ENCODE measurements around the gene HDAC5.
"Not testable (repeated sequence)": the region's sequence is repeated elsewhere in the genome, so short reads cannot be mapped to it uniquely, and the experiment has no call there.

HDAC5 gene

DNA sequence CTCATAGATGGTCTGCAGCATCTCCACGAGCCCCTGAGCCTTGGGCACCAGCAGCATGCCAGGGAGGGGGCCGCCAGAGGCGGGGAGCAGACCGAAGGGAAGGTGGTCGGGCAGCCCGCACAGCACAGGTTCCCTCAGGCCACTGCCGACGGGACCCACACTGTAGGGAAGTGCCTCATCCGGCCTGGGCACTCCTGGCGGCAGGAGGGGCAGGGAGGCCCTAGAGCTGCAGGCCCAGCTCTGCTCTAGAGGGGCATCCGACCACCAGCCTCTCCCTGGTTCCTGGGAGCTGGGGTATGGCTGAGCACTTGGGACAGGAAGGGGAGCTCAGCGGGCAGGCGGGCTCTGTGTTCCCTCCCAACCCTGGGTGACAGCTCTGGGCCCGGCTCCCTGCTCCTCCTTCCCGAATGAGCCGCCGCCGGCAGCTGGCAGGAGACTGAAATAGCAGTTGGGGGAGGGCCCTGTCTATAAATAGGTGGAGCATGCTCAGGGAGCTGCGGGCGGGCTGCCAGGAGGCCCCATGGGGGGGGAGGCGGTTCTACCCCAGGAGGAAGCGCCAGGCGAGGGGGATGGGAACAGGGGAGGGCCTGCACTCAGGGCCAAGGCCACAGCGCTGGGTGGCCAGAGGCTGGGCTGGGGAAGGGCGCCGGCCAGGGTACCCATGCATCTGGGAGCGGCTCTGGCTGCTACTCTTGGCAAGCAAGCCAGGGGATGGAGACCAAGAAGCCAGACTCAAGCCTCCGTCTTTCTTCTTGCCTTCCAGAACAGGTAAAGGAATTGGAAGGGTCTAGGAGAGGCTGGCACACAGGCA lies 12.4 kb downstream of the HDAC5 start:
- DNase-seq, result peak; percentile 92 to 93

DNA sequence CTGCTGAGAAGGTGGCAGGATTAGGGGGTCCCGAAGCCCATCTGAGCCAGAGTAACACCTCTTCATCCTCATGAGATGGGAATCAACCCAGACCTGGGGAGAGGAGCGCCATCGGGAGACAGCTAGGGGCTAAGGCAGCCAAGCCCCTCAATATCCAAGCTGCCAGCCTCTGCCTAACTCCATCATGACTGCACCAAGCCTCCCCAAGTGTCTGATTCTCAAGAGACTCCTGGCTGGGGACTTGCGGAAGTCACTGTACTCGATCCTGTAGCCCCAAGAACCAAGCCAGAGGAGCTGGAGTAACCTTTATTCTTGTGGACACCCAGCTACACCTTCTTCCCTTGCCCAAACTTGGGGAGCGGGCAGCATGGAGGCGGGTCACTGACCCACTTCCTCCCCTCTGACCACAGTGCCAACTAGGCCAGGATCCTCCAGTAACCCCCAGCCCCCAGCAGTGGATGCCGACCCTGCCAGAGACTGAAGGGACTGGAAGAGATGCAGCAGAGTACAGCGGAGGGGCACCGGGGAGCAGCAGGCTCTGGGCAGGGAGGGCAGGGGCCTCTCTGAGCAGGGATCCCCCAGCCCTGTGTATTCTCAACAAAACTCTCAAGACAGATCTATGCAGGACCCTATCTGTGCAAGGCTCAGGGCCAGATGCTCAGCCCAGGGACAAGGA lies 13.3 kb downstream of the HDAC5 start:
- no peak for DNase-seq

DNA sequence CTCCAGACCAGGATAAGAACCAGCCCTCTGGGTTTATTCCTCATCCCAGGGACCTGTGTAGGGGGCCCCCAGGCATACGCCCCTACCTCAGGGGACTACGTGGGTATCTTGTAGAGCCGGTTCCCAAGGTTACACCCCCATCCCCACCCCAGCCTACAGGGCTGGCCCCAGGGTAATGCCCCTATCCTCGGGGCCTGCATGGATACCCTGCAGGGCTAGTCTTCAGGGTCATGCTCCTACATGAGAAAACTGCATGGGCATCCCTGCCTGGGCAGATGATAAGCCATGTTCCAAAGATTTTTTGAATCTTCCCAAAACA lies 14.2 kb downstream of the HDAC5 start:
- DNase-seq, result no peak

- DNase-seq, result no peak
Observed at GRCh38 chr17:44108440-44109311, 14.8 kb downstream of the HDAC5 start.

GRCh38 chr17:44106801-44107200 lies 16.6 kb downstream of the HDAC5 start:
- DNase-seq, result no peak

GRCh38 chr17:44105941-44106340 lies 17.5 kb downstream of the HDAC5 start:
- no peak for DNase-seq

- no peak for DNase-seq
Observed at GRCh38 chr17:44105483-44105882, 18.0 kb downstream of the HDAC5 start.

- DNase-seq, result no peak
Observed at GRCh38 chr17:44102849-44103622, 20.4 kb downstream of the HDAC5 start.

- not testable (repeated sequence) for DNase-seq
Observed at GRCh38 chr17:44101858-44102257, 21.6 kb downstream of the HDAC5 start.

DNA sequence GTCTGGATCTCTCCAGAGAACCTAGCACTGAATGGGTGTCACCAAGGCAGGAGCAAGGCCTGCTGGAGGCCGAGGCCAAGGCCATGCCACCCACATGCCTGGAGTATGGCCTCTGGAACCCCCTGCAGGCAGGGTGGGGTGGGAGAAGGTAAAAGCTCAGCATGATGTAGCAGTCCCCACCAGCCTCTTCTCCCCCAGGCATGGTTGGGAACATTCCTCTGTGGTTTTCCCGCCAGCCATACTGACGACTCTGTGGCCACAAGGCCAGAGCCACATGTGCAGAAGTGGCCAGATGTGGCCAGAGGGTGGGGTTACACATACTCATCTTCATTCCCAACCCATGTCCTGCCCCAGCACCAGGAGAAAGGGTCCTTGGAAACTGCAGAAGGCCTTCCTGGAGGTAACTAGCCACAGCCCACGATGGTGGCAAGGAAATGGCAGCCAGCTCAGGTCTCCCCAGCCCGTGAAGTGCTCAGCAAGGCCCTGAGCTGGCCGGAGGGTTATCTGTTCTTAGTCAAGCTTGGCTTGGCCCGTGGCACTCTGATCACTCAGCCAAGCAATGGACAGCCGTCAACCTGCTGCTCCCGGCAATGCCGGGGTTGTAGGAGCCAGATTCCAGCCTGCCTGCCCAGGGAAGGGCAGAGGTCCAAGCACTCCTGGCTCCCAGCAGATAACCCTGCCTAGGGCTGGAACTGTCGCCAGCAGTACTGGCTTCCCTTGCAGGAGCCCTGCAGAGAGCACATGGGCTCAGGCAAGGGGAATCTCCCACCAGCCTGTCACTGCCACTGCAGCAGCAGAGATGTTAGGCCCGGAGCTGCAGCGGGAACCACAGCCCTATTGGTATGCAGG lies 26.1 kb downstream of the HDAC5 start:
- no peak for DNase-seq

DNA sequence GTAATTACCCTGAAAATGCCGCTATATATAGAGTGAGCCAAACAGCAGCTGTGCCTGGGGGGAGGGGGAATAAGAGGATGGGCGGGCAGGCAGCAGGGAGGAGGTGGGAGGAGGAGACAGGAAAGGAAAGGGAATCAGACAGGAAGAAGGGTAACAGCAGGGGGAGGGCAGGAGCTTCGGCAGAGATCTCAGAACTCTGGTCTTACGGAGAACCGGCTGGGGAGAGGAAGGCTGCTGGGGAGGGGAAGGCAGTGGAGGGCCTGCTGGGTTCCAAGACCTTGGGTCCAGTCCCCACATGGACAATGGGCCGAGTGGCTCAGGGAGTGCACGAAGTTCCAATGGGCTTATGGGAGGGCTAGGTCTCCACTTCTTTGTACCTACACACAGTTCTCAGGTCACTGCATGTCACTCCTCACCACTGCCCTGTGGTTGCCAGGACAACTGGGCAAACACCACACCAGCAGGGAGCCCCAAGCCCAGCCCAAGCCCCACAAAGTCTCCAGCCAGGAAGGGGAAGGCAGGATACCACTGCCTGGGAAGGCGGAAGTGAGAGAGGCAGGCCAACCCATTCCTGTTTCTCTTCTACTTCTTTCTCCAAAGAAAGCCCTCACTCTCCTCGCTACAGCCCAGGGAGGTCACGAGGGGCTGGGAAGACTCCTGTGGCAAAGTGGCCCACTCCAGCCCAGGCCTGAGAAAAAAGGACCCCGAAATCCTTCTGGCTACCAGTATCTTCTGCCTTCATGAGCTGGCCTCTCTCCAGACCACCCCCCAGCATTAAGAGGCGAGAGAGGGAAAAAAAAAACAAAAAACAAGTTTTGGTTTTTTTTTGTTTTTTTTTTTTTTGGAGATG lies 27.6 kb downstream of the HDAC5 start:
- peak; percentile 65 to 73 for DNase-seq

DNA sequence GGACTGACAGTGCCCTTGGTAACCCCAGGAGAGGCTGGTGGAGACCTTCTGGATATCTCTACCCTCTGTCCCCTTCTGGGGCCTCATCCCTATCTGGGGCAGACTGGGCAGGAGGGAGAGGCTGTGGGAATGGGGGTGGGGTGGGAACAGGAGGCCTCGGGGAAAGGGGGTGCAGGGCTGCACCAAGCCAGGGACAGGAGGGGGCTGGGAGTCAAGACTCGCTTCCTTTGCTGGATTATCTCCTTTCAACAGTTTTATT lies 28.1 kb downstream of the HDAC5 start:
- no peak for DNase-seq

GRCh38 chr17:44094701-44095387 lies 28.6 kb downstream of the HDAC5 start:
- DNase-seq, result no peak

GRCh38 chr17:44093231-44093900 lies 30.1 kb downstream of the HDAC5 start:
- no peak for DNase-seq

DNA sequence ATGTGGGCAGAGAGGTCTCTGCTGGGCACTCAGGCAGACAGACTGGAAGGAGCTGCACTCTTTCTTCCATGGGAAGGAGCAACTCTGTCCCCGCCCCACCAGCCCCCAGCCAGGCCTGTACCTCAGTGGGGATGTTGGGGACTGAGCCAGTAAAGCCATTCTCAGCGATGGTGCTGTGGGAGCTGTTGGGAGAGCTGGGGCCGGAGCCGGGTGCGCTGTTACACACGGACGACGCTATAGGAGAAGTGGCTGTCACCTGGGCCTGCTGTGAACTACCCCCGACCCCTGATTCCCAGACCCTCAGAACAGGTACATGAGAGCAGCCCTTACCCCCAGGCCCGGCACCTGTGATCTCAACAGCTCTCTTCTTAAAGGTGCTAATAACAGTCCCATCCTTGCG lies 31.4 kb downstream of the HDAC5 start:
- DNase-seq, result no peak

GRCh38 chr17:44091200-44091997 lies 32.0 kb downstream of the HDAC5 start:
- DNase-seq, result no peak

DNA sequence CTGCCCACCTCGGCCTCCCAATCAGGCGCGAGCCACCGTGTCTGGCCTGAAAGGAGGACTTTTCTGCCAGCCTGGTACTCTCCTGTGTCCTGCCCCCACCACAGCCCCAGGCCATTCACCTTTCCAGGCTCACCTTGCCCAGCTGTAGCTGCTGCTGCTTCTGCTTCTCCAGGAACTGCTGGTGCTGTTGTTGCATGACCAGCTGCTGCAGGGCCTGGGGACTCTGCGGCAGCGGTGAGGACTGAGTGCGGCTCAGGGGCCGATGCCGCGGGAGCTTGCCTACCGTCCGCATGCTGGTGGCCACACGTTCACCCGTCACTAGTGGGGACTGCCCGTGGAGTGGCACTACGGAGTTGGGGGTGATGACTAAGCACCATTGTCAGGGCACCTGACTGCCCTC lies 35.2 kb downstream of the HDAC5 start:
- no peak for DNase-seq

DNA sequence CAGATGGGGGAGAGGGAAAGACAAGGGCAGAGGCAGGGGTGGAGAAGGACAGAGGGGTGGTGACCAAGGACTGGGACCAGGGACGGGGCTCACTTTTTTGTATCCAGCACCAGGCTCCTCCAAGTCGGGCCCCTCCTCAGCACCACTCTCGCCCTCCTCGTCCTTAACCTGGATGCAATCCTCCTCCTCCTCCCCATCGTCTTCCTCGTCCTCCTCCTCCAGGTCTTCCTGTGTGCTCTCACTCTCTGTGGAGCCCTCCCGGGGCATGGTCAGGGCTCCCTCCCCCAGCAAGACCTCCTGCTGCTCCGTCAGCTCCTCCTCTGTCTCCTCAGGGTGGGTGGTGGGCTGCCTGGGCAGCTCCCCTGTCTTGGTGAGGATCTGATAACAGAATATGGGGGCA lies 36.1 kb downstream of the HDAC5 start:
- DNase-seq, result no peak
